ENCODE measurements around the gene FYTTD1. TPM values are rescaled to one million over a fixed set of nuclear protein-coding genes. Genes with fewer than 3 reads are reported as not detected.

The FYTTD1 gene
- total and polyA plus RNA-seq, 4 donors = 12.1 to 90.2 (median 29.2) TPM

DNA sequence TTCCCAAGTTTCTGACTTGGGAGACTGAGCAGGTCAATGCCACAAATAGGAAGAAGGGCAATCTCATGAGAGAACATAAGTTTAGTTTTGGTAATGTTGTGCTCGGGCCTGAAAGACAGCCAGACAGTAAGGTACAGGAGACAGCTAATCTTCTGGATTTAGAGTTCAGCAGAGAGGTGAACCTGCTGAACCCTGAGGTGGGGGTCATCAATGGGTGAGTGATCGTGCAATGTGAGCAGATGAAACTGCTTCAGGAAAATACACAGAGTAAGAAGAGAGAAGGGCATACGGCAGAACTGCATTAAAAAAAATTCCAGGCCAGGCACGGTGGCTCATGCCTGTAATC, 36.2 kb upstream of the FYTTD1 start:
- ATAC-seq (ENCODE audit: insufficient read depth, low FRiP score) (no peak), DNase-seq (no peak)
- Histone ChIP-seq H3K36me3 (ENCODE audit: control insufficient read depth in 4 of 4, insufficient read depth in 4 of 4, low read length in 4 of 4) (peaks cover 0 to 9% (median under 1%) of the 10 kb centered on the region in 4 donors), H3K9ac (ENCODE audit: insufficient read depth in 1 of 2, low read length in 2 of 2) (no peak overlapping the region), H3K27me3 (ENCODE audit: control insufficient read depth in 3 of 3, insufficient read depth in 3 of 3, low read length in 2 of 3) (no peaks in the 10 kb centered on the region), H3K9me3 (ENCODE audit: control insufficient read depth in 4 of 4, insufficient read depth in 3 of 4, low read length in 3 of 4) (no peaks in the 10 kb centered on the region), H3K4me3 (no peak overlapping the region), H3K4me1 (ENCODE audit: control insufficient read depth in 5 of 5, insufficient read depth in 5 of 5, low read length in 5 of 5) (peaks cover 0 to 4% (median 0%) of the 10 kb centered on the region in 5 donors), H3K27ac (ENCODE audit: low read depth in 1 of 2, low read length in 1 of 2) (peak overlapping the region; percentile 72 to 98)
- TF ChIP-seq, protein P1, sequence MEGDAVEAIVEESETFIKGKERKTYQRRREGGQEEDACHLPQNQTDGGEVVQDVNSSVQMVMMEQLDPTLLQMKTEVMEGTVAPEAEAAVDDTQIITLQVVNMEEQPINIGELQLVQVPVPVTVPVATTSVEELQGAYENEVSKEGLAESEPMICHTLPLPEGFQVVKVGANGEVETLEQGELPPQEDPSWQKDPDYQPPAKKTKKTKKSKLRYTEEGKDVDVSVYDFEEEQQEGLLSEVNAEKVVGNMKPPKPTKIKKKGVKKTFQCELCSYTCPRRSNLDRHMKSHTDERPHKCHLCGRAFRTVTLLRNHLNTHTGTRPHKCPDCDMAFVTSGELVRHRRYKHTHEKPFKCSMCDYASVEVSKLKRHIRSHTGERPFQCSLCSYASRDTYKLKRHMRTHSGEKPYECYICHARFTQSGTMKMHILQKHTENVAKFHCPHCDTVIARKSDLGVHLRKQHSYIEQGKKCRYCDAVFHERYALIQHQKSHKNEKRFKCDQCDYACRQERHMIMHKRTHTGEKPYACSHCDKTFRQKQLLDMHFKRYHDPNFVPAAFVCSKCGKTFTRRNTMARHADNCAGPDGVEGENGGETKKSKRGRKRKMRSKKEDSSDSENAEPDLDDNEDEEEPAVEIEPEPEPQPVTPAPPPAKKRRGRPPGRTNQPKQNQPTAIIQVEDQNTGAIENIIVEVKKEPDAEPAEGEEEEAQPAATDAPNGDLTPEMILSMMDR (IDR thresholded peaks at IDR 0.05; ENCODE audit: control extremely low read depth, extremely low read depth) = no peak
- 76 to 89% methylated on average over 4 of the region's 4 CpGs for WGBS, 2 donors

DNA sequence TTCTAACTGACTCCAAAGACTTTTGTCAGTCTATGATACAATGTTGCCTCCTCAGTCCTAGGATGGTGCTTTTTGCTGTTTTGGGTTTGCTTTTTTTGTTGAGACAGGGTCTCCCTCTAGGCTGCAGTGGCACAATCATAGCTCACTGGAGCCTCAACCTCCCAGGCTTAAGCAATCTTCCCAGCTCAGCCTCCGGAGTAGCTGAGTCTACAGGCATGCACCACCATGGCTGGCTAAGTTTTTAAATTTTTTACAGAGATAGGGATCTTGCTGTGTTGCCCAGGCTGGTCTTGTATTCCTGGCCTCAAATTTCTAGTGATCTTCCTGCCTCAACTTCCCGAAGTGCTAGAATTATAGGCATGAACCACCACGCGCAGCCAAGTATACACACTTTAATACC, 35.4 kb upstream of the FYTTD1 start:
- Histone ChIP-seq H3K9me3 (ENCODE audit: control insufficient read depth in 4 of 4, insufficient read depth in 3 of 4, low read length in 3 of 4) (no peaks in the 10 kb centered on the region), H3K27me3 (ENCODE audit: control insufficient read depth in 3 of 3, insufficient read depth in 3 of 3, low read length in 2 of 3) (no peaks in the 10 kb centered on the region), H3K4me3 (no peak overlapping the region), H3K9ac (ENCODE audit: insufficient read depth in 1 of 2, low read length in 2 of 2) (no peak overlapping the region), H3K4me1 (ENCODE audit: control insufficient read depth in 5 of 5, insufficient read depth in 5 of 5, low read length in 5 of 5) (peaks cover 0 to 4% (median 0%) of the 10 kb centered on the region in 5 donors), H3K36me3 (ENCODE audit: control insufficient read depth in 4 of 4, insufficient read depth in 4 of 4, low read length in 4 of 4) (peaks cover 0 to 9% (median under 1%) of the 10 kb centered on the region in 4 donors), H3K27ac (ENCODE audit: low read depth in 1 of 2, low read length in 1 of 2) (peak overlapping the region in 1 of 2 donors; percentile 98)
- WGBS, 2 donors = 96 to 97% methylated on average over 4 of the region's 4 CpGs
- DNase-seq = no peak
- TF ChIP-seq, protein P1 (IDR thresholded peaks at IDR 0.05; ENCODE audit: control extremely low read depth, extremely low read depth) = no peak
- no peak for ATAC-seq (ENCODE audit: insufficient read depth, low FRiP score)

DNA sequence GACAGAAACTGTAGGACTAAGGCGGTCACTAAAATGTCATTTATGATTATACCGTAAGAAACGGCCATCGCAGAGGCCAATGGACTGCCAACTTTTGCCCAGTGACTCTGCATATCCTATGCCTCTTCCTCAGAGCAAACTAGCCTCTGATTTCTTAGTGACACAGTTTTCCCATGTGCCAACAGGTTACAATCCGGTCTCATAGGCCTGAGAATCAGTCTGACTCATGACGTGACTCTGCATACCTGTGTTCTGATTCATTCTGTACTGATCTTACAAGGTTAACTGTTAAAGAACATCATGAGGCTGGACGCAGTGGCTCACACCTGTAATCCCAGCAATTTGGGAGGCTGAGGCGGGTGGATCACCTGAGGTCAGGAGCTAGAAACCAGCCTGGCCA, 30.8 kb upstream of the FYTTD1 start:
- H3K9me3 ChIP-seq (ENCODE audit: control insufficient read depth in 4 of 4, insufficient read depth in 3 of 4, low read length in 3 of 4) = peaks cover 0 to 3% (median 0%) of the 10 kb centered on the region in 4 donors
- H3K36me3 ChIP-seq (ENCODE audit: control insufficient read depth in 4 of 4, insufficient read depth in 4 of 4, low read length in 4 of 4) = peaks cover 0 to 9% (median under 1%) of the 10 kb centered on the region in 4 donors
- H3K27ac ChIP-seq (ENCODE audit: low read depth in 1 of 2, low read length in 1 of 2) = peak overlapping the region in 1 of 2 donors; percentile 63
- H3K9ac ChIP-seq (ENCODE audit: insufficient read depth in 1 of 2, low read length in 2 of 2) = no peak overlapping the region
- ATAC-seq (ENCODE audit: insufficient read depth, low FRiP score) (peak; percentile 47), DNase-seq (no peak)
- H3K4me3 ChIP-seq = no peak overlapping the region
- H3K27me3 ChIP-seq (ENCODE audit: control insufficient read depth in 3 of 3, insufficient read depth in 3 of 3, low read length in 2 of 3) = no peaks in the 10 kb centered on the region
- 90 to 95% methylated on average over 8 of the region's 8 CpGs for WGBS, 2 donors
- TF ChIP-seq, protein P1 (IDR thresholded peaks at IDR 0.05; ENCODE audit: control extremely low read depth, extremely low read depth) = no peak
- H3K4me1 ChIP-seq (ENCODE audit: control insufficient read depth in 5 of 5, insufficient read depth in 5 of 5, low read length in 5 of 5) = no peaks in the 10 kb centered on the region

DNA sequence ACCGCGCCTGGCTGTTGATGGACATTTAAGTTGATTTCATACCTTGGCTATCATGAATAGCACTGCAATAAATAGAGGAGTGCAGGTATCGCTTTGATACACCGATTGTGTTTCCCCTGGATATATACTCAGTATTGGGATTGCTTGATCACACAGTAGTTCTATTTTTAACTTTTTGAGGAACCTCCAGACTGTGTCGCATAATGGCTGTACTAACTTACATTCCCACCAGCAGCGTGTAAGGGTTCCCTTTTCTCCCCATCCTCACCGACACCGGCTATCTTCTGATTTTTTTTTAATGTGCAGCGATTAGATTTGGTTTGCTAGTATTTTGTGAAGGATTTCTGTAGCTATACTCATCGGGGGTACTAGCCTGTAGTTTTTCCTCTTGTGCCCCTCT, 29.0 kb upstream of the FYTTD1 start:
- DNase-seq = no peak
- Histone ChIP-seq H3K27ac (ENCODE audit: low read depth in 1 of 2, low read length in 1 of 2) (no peak overlapping the region), H3K36me3 (ENCODE audit: control insufficient read depth in 4 of 4, insufficient read depth in 4 of 4, low read length in 4 of 4) (peaks cover 0 to 5% (median 0%) of the 10 kb centered on the region in 4 donors), H3K4me1 (ENCODE audit: control insufficient read depth in 5 of 5, insufficient read depth in 5 of 5, low read length in 5 of 5) (no peaks in the 10 kb centered on the region), H3K9ac (ENCODE audit: insufficient read depth in 1 of 2, low read length in 2 of 2) (no peak overlapping the region), H3K9me3 (ENCODE audit: control insufficient read depth in 4 of 4, insufficient read depth in 3 of 4, low read length in 3 of 4) (peaks cover 0 to 3% (median 0%) of the 10 kb centered on the region in 4 donors), H3K4me3 (no peak overlapping the region), H3K27me3 (ENCODE audit: control insufficient read depth in 3 of 3, insufficient read depth in 3 of 3, low read length in 2 of 3) (no peaks in the 10 kb centered on the region)
- TF ChIP-seq, protein P1 (IDR thresholded peaks at IDR 0.05; ENCODE audit: control extremely low read depth, extremely low read depth) = no peak
- ATAC-seq (ENCODE audit: insufficient read depth, low FRiP score) = no peak
- 87 to 93% methylated on average over 10 of the region's 10 CpGs for WGBS, 2 donors

Measured in lung (tissue), 12 donors.